Thyroid gland (tissue), 4 donors: Measurements from ENCODE around the gene KIF1B.

Experiments used
- CTCF ChIP-seq, 6 experiments: fragments of 200-600 bp in 3 of 6; fragments of 450-650 bp in 3 of 6; sonication (generic) in 3 of 6; IDR thresholded peaks; one replicate each; pipeline ENCODE4 v1.5.1; 2016 to 2019; ENCODE audit warnings: antibody characterized with exemption in 6 of 6, mild to moderate bottlenecking in 2 of 6, inconsistent platforms in 1 of 6, moderate library complexity in 1 of 6
- POLR2A ChIP-seq, 2 donors: fragments of 450-650 bp; IDR thresholded peaks; one replicate each; pipeline ENCODE4 v1.6.1; 2017; ENCODE audit warnings: antibody characterized with exemption in 2 of 2, mild to moderate bottlenecking in 2 of 2, moderate library complexity in 1 of 2

GRCh38 chr1:10187026-10187334 is 23.4 kb upstream of the KIF1B start:
- TF ChIP-seq CTCF (IDR thresholded peaks at IDR 0.05), result no peak
- TF ChIP-seq POLR2A (IDR thresholded peaks at IDR 0.05), result no peak
